ENCODE data around the gene GRIN2C.

GRCh38 chr17:74853669-74854068 is 6.0 kb downstream of the GRIN2C start:
- TF ChIP-seq GATA2 (IDR thresholded peaks at IDR 0.05; ENCODE audit: low read depth, low read length), result no peak
- TF ChIP-seq GATA3 (IDR thresholded peaks at IDR 0.05; ENCODE audit: low read depth, low read length), result no peak
